K562 (cell line): ENCODE results near the gene FAM187B. TPM values are rescaled to one million over a fixed set of nuclear protein-coding genes. Genes with fewer than 3 reads are reported as not detected.

Source experiments
- BRF1 ChIP-seq: IDR thresholded peaks from 3 replicates; pipeline ENCODE4 v1.6.1; 2011; ENCODE audit warnings: borderline replicate concordance, mild to moderate bottlenecking; ENCODE audit not compliant: insufficient read length; ENCODE audit errors: extremely low read depth
- DNMT1 ChIP-seq: fragments of 450-650 bp; IDR thresholded peaks from 2 replicates; pipeline ENCODE4 v1.6.1; 2016; ENCODE audit warnings: antibody characterized with exemption, mild to moderate bottlenecking
- FOXJ3 ChIP-seq: sonication (generic); formaldehyde crosslinking; IDR thresholded peaks from 2 replicates; pipeline ENCODE4 v1.4.0; 2020; ENCODE audit warnings: mild to moderate bottlenecking, missing genetic modification reagents
- HLTF ChIP-seq: fragments of 450-650 bp; IDR thresholded peaks from 2 replicates; pipeline ENCODE4 v1.6.1; 2016
- NONO ChIP-seq, 2 experiments: fragments of 200-400 bp in 1 of 2; fragments of 450-650 bp in 1 of 2; formaldehyde crosslinking in 1 of 2; IDR thresholded peaks; 2 replicates each; pipeline ENCODE4 v1.6.1; 2017; ENCODE audit warnings: low read depth in 2 of 2, mild to moderate bottlenecking in 2 of 2, moderate library complexity in 2 of 2, low read length in 1 of 2
- POLR2AphosphoS2 ChIP-seq: IDR thresholded peaks from 2 replicates; pipeline ENCODE4 v1.6.1; 2012; ENCODE audit warnings: low read length, improper control_type of control experiment
- POLR2G ChIP-seq: fragments of 200-400 bp; formaldehyde crosslinking; IDR thresholded peaks from 2 replicates; pipeline ENCODE4 v1.6.1; 2017; ENCODE audit warnings: low read depth, mild to moderate bottlenecking, antibody characterized with exemption, low read length, moderate library complexity
- RBBP5 ChIP-seq: fragments of 200-600 bp; sonication (generic); IDR thresholded peaks from 2 replicates; pipeline ENCODE4 v1.6.1; 2012; ENCODE audit warnings: borderline replicate concordance, mild to moderate bottlenecking, low read length, control low read depth, inconsistent platforms; ENCODE audit not compliant: insufficient read depth, poor library complexity, severe bottlenecking
- SIX5 ChIP-seq, 2 experiments: IDR thresholded peaks; 2 replicates each; pipeline ENCODE4 v1.6.1; 2011; ENCODE audit warnings: low read length in 2 of 2, borderline replicate concordance in 1 of 2, low read depth in 1 of 2, mild to moderate bottlenecking in 1 of 2, moderate library complexity in 1 of 2; ENCODE audit not compliant: insufficient read depth in 1 of 2
- SMAD1 ChIP-seq: fragments of 150-350 bp; IDR thresholded peaks from 2 replicates; pipeline ENCODE4 v1.6.1; 2014; ENCODE audit warnings: low read length, low read depth; ENCODE audit not compliant: partially characterized antibody
- SMARCA4 ChIP-seq: fragments of 450-650 bp; IDR thresholded peaks from 2 replicates; pipeline ENCODE4 v1.6.1; 2016
- SNAPC5 ChIP-seq: fragments of 250-450 bp; sonication (Bioruptor Pico); IDR thresholded peaks from 2 replicates; pipeline ENCODE4 v1.8.0; 2021; ENCODE audit warnings: moderate library complexity, mild to moderate bottlenecking, inconsistent platforms
- SRSF7 ChIP-seq: fragments of 200-400 bp; formaldehyde crosslinking; optimal IDR thresholded peaks from 2 replicates; pipeline ENCODE3; 2017; ENCODE audit warnings: mild to moderate bottlenecking, low read depth, low read length
- TAF1 ChIP-seq: IDR thresholded peaks from 2 replicates; pipeline ENCODE4 v1.6.1; 2011; ENCODE audit warnings: mild to moderate bottlenecking, low read length, moderate library complexity; ENCODE audit not compliant: insufficient read depth, control insufficient read depth, severe bottlenecking; ENCODE audit errors: extremely low read depth
- ZEB2 ChIP-seq: fragments of 450-650 bp; IDR thresholded peaks from 2 replicates; pipeline ENCODE4 v1.6.1; 2016
- ZKSCAN1 ChIP-seq: fragments of 150-350 bp; IDR thresholded peaks from 2 replicates; pipeline ENCODE4 v1.6.1; 2016; ENCODE audit warnings: low read depth, low read length
- ZKSCAN8 ChIP-seq: fragments of 200-800 bp; sonication (Bioruptor generic); IDR thresholded peaks from 2 replicates; pipeline ENCODE4 v1.6.1; 2016; ENCODE audit warnings: missing genetic modification characterization, missing compliant biosample characterization
- polyA plus RNA-seq, 8 experiments: library from polyadenylated mRNA; depleted of rRNA in 4 of 8; stranded (reverse) in 5 of 8; unstranded in 3 of 8; fragments of >200 nt; fragmentation: Nextera tagmentation in 2 of 8; fragmentation: Illumina TruSeq in 1 of 8; extraction: Ambion mirVana in 2 of 8; extraction: Trizol in 1 of 8; gene quantifications; 2 replicates each; pipeline versions ENCODE4 v1.2.1 to v1.2.3, GENCODE V29; 2011 to 2014; ENCODE audit warnings: inconsistent platforms in 1 of 8, missing spikeins in 1 of 8
- total RNA-seq, 7 experiments: library from RNA; depleted of rRNA in 6 of 7; stranded (reverse); fragments of >200 nt in 6 of 7; fragmentation: Illumina TruSeq in 2 of 7; extraction: Trizol in 2 of 7; gene quantifications; 2 replicates each; pipeline versions ENCODE4 v1.2.1 to v1.2.3, GENCODE V29; 2011 to 2021; ENCODE audit warnings: low replicate concordance in 1 of 7
- TF ChIP-seq, protein P1 (sequence below): sonication (generic); formaldehyde crosslinking; IDR thresholded peaks from 2 replicates; pipeline ENCODE4 v1.8.0; 2023; ENCODE audit warnings: missing genetic modification reagents, mild to moderate bottlenecking, borderline replicate concordance
- TF ChIP-seq, protein P2 (sequence below): fragments of 200-800 bp; sonication (Bioruptor generic); IDR thresholded peaks from 2 replicates; pipeline ENCODE4 v1.6.1; 2017; ENCODE audit warnings: missing genetic modification characterization, missing compliant biosample characterization

Gene FAM187B
- total and polyA plus RNA-seq, 9 of the 15 experiments (the other 6 are each of a cell fraction or from before 2014, with no cell fraction given) = 0.04 to 0.09 TPM; not detected in 7

DNA sequence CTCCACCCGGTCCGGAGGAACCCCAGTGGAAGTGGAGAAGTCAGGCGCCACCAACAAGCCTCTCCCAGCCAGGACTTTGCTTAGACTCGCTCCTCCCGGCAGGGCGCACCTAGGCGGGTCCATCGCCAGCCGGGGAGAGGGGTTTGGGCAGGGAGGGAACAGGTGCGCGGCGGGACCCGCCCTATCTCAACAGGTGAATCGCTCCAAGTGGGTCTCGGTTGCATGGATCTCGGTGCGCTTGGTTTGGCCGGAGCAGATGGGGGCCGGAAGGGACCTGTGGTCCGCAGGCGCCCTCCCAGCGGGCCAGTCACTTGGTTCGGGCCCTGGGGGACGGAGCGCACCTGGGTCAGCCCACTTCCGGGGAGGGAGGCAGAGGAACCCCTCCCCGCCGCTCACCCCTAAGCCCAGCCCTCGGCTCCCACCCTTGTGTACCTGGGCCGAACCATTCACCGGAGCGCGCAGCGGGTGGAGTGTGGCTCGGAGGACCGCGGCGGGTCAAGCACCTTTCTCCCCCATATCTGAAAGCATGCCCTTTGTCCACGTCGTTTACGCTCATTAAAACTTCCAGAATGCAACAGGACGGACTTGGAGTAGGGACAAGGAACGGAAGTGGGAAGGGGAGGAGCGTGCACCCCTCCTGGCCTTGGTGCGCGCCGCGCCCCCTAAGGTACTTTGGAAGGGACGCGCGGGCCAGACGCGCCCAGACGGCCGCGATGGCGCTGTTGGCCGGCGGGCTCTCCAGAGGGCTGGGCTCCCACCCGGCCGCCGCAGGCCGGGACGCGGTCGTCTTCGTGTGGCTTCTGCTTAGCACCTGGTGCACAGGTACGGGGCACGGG is 20.0 kb upstream of the FAM187B start, which contains the start of gene LSR (continued):
- TF ChIP-seq, protein P1, sequence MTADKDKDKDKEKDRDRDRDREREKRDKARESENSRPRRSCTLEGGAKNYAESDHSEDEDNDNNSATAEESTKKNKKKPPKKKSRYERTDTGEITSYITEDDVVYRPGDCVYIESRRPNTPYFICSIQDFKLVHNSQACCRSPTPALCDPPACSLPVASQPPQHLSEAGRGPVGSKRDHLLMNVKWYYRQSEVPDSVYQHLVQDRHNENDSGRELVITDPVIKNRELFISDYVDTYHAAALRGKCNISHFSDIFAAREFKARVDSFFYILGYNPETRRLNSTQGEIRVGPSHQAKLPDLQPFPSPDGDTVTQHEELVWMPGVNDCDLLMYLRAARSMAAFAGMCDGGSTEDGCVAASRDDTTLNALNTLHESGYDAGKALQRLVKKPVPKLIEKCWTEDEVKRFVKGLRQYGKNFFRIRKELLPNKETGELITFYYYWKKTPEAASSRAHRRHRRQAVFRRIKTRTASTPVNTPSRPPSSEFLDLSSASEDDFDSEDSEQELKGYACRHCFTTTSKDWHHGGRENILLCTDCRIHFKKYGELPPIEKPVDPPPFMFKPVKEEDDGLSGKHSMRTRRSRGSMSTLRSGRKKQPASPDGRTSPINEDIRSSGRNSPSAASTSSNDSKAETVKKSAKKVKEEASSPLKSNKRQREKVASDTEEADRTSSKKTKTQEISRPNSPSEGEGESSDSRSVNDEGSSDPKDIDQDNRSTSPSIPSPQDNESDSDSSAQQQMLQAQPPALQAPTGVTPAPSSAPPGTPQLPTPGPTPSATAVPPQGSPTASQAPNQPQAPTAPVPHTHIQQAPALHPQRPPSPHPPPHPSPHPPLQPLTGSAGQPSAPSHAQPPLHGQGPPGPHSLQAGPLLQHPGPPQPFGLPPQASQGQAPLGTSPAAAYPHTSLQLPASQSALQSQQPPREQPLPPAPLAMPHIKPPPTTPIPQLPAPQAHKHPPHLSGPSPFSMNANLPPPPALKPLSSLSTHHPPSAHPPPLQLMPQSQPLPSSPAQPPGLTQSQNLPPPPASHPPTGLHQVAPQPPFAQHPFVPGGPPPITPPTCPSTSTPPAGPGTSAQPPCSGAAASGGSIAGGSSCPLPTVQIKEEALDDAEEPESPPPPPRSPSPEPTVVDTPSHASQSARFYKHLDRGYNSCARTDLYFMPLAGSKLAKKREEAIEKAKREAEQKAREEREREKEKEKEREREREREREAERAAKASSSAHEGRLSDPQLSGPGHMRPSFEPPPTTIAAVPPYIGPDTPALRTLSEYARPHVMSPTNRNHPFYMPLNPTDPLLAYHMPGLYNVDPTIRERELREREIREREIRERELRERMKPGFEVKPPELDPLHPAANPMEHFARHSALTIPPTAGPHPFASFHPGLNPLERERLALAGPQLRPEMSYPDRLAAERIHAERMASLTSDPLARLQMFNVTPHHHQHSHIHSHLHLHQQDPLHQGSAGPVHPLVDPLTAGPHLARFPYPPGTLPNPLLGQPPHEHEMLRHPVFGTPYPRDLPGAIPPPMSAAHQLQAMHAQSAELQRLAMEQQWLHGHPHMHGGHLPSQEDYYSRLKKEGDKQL (CRISPR knock-in tag) = no peak
- peak; percentile 100 for TF ChIP-seq POLR2G
- no peak for TF ChIP-seq SMARCA4
- no peak for TF ChIP-seq ZKSCAN1
- no peak for TF ChIP-seq FOXJ3 (CRISPR knock-in tag)
- TF ChIP-seq SNAPC5 = no peak
- peak; percentile 88 for TF ChIP-seq TAF1
- no peak for TF ChIP-seq SMAD1
- TF ChIP-seq SIX5 (IDR thresholded peaks at IDR 0.05; ENCODE audit: borderline replicate concordance in 1 of 2, insufficient read depth in 1 of 2, low read depth in 1 of 2, low read length in 2 of 2) = peak; percentile 24 to 25; a peak in 2 of 4 replicates
- TF ChIP-seq HLTF = no peak
- TF ChIP-seq SRSF7 = no peak
- no peak for TF ChIP-seq DNMT1
- TF ChIP-seq ZKSCAN8 (CRISPR knock-in tag) = no peak
- no peak for TF ChIP-seq BRF1
- TF ChIP-seq, protein P2, sequence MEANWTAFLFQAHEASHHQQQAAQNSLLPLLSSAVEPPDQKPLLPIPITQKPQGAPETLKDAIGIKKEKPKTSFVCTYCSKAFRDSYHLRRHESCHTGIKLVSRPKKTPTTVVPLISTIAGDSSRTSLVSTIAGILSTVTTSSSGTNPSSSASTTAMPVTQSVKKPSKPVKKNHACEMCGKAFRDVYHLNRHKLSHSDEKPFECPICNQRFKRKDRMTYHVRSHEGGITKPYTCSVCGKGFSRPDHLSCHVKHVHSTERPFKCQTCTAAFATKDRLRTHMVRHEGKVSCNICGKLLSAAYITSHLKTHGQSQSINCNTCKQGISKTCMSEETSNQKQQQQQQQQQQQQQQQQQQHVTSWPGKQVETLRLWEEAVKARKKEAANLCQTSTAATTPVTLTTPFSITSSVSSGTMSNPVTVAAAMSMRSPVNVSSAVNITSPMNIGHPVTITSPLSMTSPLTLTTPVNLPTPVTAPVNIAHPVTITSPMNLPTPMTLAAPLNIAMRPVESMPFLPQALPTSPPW = peak; percentile 83
- TF ChIP-seq RBBP5 = peak; percentile 92
- TF ChIP-seq NONO (IDR thresholded peaks at IDR 0.05; ENCODE audit: low read depth in 2 of 2, low read length in 1 of 2) = peak; percentile 99
- no peak for TF ChIP-seq POLR2AphosphoS2
- TF ChIP-seq ZEB2 = peak; percentile 94
